ENCODE data around the gene CHURC1.

CHURC1 gene

DNA sequence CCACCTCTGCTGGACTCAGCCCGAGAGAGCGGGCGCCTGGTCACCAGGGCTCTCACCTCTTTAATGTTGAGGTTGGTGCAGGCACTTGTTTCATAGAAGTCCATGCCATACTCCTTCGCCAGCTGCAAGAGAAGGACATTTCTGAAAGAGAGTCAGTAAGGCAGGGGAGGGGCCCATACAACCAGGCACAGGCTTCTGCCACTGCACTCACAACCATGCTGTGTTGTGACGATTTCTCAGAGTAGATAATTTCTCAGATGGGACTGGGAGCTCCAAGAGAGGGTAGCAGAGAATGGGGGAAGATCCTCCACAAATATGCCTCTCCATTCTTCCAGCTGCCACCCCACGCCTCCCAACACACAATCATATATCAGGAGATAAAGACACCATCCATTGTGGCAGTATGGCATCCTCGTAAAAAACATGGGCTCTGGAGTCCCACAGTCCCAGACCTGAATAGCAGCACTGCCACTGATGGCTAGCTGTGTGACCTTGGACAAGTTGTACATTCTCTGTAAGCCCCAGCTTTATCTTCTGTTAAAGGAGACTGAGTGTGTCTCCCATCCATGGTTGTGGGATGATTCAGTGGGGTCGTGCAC, 34.5 kb downstream of the CHURC1 start:
- TF ChIP-seq FOXP2 (optimal IDR thresholded peaks at IDR 0.05; ENCODE audit: borderline replicate concordance, extremely low read depth, extremely low read length, insufficient read depth) (no peak), TAF1 (IDR thresholded peaks at IDR 0.05; ENCODE audit: borderline replicate concordance, insufficient read depth, low read length) (no peak), SIN3A (IDR thresholded peaks at IDR 0.05; ENCODE audit: borderline replicate concordance, insufficient read depth, low read length) (no peak), POLR2AphosphoS5 (IDR thresholded peaks at IDR 0.05; ENCODE audit: low read depth, low read length) (no peak)
- TF ChIP-seq, protein P1, sequence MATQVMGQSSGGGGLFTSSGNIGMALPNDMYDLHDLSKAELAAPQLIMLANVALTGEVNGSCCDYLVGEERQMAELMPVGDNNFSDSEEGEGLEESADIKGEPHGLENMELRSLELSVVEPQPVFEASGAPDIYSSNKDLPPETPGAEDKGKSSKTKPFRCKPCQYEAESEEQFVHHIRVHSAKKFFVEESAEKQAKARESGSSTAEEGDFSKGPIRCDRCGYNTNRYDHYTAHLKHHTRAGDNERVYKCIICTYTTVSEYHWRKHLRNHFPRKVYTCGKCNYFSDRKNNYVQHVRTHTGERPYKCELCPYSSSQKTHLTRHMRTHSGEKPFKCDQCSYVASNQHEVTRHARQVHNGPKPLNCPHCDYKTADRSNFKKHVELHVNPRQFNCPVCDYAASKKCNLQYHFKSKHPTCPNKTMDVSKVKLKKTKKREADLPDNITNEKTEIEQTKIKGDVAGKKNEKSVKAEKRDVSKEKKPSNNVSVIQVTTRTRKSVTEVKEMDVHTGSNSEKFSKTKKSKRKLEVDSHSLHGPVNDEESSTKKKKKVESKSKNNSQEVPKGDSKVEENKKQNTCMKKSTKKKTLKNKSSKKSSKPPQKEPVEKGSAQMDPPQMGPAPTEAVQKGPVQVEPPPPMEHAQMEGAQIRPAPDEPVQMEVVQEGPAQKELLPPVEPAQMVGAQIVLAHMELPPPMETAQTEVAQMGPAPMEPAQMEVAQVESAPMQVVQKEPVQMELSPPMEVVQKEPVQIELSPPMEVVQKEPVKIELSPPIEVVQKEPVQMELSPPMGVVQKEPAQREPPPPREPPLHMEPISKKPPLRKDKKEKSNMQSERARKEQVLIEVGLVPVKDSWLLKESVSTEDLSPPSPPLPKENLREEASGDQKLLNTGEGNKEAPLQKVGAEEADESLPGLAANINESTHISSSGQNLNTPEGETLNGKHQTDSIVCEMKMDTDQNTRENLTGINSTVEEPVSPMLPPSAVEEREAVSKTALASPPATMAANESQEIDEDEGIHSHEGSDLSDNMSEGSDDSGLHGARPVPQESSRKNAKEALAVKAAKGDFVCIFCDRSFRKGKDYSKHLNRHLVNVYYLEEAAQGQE (IDR thresholded peaks at IDR 0.05; ENCODE audit: insufficient read depth in 1 of 2, low read depth in 2 of 2, low read length in 2 of 2), result no peak

DNA sequence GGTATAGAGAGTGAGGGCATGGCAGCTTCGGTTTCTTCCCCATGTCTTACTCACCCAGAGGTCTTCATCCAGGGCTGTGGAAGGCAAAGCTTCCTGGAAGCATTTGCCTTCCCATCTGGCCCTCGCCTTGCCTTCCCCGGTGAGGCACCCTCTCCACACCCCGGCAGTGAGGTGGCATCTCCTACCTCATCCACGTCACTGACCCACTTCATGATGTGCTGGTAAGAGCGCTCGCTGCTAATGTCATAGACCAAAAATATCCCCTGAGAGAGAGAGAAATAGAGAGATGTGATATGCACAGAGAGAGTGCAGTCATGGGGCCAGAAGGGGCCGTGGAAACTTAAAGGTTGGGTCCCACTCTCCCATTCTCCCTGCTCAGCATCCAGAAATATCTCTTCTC, 36.6 kb downstream of the CHURC1 start:
- no peak for TF ChIP-seq TAF1 (IDR thresholded peaks at IDR 0.05; ENCODE audit: borderline replicate concordance, insufficient read depth, low read length)
- no peak for TF ChIP-seq SIN3A (IDR thresholded peaks at IDR 0.05; ENCODE audit: borderline replicate concordance, insufficient read depth, low read length)
- TF ChIP-seq FOXP2 (optimal IDR thresholded peaks at IDR 0.05; ENCODE audit: borderline replicate concordance, extremely low read depth, extremely low read length, insufficient read depth), result no peak
- TF ChIP-seq, protein P1 (IDR thresholded peaks at IDR 0.05; ENCODE audit: insufficient read depth in 1 of 2, low read depth in 2 of 2, low read length in 2 of 2), result no peak
- TF ChIP-seq POLR2AphosphoS5 (IDR thresholded peaks at IDR 0.05; ENCODE audit: low read depth, low read length), result no peak

DNA sequence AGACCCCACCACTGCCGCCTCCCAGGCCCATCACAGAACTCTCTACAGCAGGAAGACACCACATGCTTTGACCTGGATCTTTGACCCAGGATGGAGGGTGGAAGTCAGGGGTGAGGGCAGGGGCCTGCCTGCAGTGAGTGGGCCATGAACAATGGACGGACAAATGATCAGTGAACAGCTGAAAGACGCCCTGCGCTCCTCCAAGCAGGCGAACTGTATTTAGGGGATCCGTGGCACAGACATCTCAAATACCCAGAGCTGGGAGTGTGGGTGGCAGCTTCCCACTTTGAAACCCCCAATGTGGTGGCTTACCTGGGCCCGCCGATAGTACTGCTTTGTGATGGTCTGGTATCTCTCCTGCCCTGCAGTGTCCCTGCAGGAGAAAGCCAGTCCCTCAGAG, 37.0 kb downstream of the CHURC1 start:
- TF ChIP-seq SIN3A (IDR thresholded peaks at IDR 0.05; ENCODE audit: borderline replicate concordance, insufficient read depth, low read length), result no peak
- TF ChIP-seq, protein P1 (IDR thresholded peaks at IDR 0.05; ENCODE audit: insufficient read depth in 1 of 2, low read depth in 2 of 2, low read length in 2 of 2), result no peak
- no peak for TF ChIP-seq POLR2AphosphoS5 (IDR thresholded peaks at IDR 0.05; ENCODE audit: low read depth, low read length)
- TF ChIP-seq TAF1 (IDR thresholded peaks at IDR 0.05; ENCODE audit: borderline replicate concordance, insufficient read depth, low read length), result no peak
- TF ChIP-seq FOXP2 (optimal IDR thresholded peaks at IDR 0.05; ENCODE audit: borderline replicate concordance, extremely low read depth, extremely low read length, insufficient read depth), result no peak

DNA sequence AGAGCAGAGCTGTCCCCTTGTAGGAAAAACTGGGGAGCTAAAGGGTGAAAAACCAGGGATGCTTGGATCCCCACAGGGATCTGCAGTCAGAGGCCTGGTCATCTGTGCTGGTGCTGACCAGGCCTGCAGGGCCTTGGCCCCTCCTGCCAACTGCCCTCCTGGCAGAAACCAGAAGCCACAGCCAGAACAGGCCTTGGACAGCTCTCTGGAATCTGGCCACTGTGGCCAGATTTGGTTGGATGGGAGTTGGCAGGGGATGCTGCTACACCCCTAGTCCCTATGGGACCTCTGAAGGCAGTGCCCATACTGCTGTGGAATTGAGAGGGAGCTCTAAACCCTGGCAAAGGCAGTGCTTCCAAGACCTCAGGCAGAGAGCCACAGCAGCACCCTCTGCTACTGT, 37.5 kb downstream of the CHURC1 start:
- TF ChIP-seq SIN3A (IDR thresholded peaks at IDR 0.05; ENCODE audit: borderline replicate concordance, insufficient read depth, low read length) (no peak), POLR2AphosphoS5 (IDR thresholded peaks at IDR 0.05; ENCODE audit: low read depth, low read length) (no peak), FOXP2 (optimal IDR thresholded peaks at IDR 0.05; ENCODE audit: borderline replicate concordance, extremely low read depth, extremely low read length, insufficient read depth) (no peak), TAF1 (IDR thresholded peaks at IDR 0.05; ENCODE audit: borderline replicate concordance, insufficient read depth, low read length) (no peak)
- TF ChIP-seq, protein P1 (IDR thresholded peaks at IDR 0.05; ENCODE audit: insufficient read depth in 1 of 2, low read depth in 2 of 2, low read length in 2 of 2), result no peak

Measured in PFSK-1 (cell line).